Activated CD8-positive, alpha-beta T cell treated with anti-CD3 and anti-CD28 coated beads for 36 hours (primary cell): ENCODE results near the gene PSME3IP1. TPM values are rescaled to one million over a fixed set of nuclear protein-coding genes. Genes with fewer than 3 reads are reported as not detected.

ENCODE experiments used
- ATAC-seq: fragments of 200-7000 bp; cut with Tn5 transposase; one replicate; pipeline ENCODE4 v1.10.0; 2021; ENCODE audit warnings: mild to moderate bottlenecking, moderate library complexity
- CTCF ChIA-PET: fragments of 350-600 bp; sonication (Branson Sonifier 250); formaldehyde crosslinking; loops from one replicate; lab custom pipeline; 2021; ENCODE audit warnings: antibody characterized with exemption; lab: Charles Lee
- POLR2A ChIA-PET: fragments of 350-600 bp; sonication (Branson Sonifier 250); formaldehyde crosslinking; loops from one replicate; lab custom pipeline; 2021; ENCODE audit warnings: antibody characterized with exemption; lab: Charles Lee
- DNase-seq: peaks from one replicate; pipeline ENCODE4 v3.0.0-alpha.2; 2020
- H3K27ac Mint-ChIP-seq: one replicate; pipeline ENCODE4 v1.8.0; 2021; ENCODE audit warnings: mild to moderate bottlenecking, mixed read lengths
- H3K27me3 Mint-ChIP-seq: one replicate; pipeline ENCODE4 v1.8.0; 2021; ENCODE audit warnings: mixed read lengths
- H3K36me3 Mint-ChIP-seq: one replicate; pipeline ENCODE4 v1.8.0; 2021; ENCODE audit warnings: low read depth, mixed read lengths
- H3K4me1 Mint-ChIP-seq: one replicate; pipeline ENCODE4 v1.8.0; 2021; ENCODE audit warnings: low read depth, mixed read lengths
- H3K4me3 Mint-ChIP-seq: one replicate; pipeline ENCODE4 v1.8.0; 2021; ENCODE audit warnings: mild to moderate bottlenecking, moderate library complexity, mixed read lengths
- H3K9me3 Mint-ChIP-seq: one replicate; pipeline ENCODE4 v1.8.0; 2021; ENCODE audit warnings: mixed read lengths
- intact Hi-C: fragments of 100-400 bp; cut with micrococcal nuclease; formaldehyde crosslinking; loops from one replicate; pipeline ENCODE4 v1.10.0; 2022
- total RNA-seq, 2 experiments: library from RNA; stranded (reverse); gene quantifications; one replicate each; pipeline ENCODE4 v1.2.3, GENCODE V29; 2021
- TF ChIP-seq, protein P1 (sequence below): fragments of 200-600 bp; IDR thresholded peaks from one replicate; pipeline ENCODE4 v1.8.0; 2022; ENCODE audit warnings: antibody characterized with exemption, mild to moderate bottlenecking

PSME3IP1 gene
- total RNA-seq, 2 experiments from 2014 or later, result 101 to 103 TPM

DNA sequence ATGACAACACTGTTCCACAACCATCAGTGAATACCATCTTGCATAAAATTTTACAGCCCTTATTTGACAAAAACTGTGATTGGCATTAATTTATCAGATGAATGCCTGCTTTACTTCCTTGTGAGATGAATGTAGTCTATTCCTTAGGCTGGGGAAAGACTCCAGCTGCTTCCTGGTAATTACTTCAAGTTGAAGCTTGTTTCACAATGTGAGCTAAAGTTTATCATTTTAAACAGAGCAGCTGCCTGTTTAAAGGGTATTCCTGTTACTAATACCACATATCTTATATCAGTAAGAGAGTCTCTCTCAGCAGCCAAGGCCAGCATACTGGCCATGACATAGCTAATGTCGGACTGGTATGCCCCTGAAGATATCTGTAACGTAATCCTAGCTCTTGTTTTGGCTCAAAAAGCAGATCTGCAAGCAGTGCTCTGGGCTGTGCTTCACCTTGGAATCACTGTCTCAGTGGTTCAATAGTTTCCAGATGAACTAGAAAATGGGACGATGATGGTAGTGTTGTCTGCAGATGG lies 46.0 kb upstream of the PSME3IP1 start:
- Mint-ChIP-seq H3K27me3 (no peaks in the 10 kb centered on the region), H3K4me3 (no peak overlapping the region), H3K36me3 (peaks cover 43% of the 10 kb centered on the region), H3K4me1 (peaks cover 6% of the 10 kb centered on the region), H3K27ac (no peak overlapping the region), H3K9me3 (no peaks in the 10 kb centered on the region)
- no peak for DNase-seq
- ChIA-PET POLR2A (no interaction called here), CTCF (interaction anchor here (0.8 kb wide), 1 partner anchor 17 kb away, joined by 3 read pairs; no protein-coding TSS in a partner anchor)
- ATAC-seq, result no peak
- intact Hi-C loops, result no loop called here
- TF ChIP-seq, protein P1, sequence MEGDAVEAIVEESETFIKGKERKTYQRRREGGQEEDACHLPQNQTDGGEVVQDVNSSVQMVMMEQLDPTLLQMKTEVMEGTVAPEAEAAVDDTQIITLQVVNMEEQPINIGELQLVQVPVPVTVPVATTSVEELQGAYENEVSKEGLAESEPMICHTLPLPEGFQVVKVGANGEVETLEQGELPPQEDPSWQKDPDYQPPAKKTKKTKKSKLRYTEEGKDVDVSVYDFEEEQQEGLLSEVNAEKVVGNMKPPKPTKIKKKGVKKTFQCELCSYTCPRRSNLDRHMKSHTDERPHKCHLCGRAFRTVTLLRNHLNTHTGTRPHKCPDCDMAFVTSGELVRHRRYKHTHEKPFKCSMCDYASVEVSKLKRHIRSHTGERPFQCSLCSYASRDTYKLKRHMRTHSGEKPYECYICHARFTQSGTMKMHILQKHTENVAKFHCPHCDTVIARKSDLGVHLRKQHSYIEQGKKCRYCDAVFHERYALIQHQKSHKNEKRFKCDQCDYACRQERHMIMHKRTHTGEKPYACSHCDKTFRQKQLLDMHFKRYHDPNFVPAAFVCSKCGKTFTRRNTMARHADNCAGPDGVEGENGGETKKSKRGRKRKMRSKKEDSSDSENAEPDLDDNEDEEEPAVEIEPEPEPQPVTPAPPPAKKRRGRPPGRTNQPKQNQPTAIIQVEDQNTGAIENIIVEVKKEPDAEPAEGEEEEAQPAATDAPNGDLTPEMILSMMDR, result no peak

DNA sequence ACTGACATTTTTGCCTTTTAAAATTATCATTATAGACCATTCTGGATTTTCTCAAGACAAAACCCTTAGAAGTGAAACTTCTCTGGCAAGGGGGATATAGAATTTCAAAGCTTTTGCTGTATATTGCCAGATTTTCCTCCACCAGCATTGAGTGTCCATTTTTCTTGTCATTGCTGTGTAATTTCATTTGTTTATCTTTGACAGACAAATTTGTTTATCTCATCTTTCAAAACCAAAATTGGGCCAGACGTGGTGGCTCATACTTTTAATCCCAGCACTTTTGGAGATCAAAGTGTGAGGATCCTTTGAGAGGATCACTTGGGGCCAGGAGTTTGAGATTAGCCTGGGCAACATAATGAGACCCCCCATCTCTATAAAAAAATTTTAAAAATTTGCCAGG lies 43.2 kb upstream of the PSME3IP1 start:
- Mint-ChIP-seq H3K4me3 (no peak overlapping the region), H3K36me3 (peaks cover 28% of the 10 kb centered on the region), H3K9me3 (no peaks in the 10 kb centered on the region), H3K27ac (no peak overlapping the region), H3K4me1 (no peaks in the 10 kb centered on the region), H3K27me3 (no peaks in the 10 kb centered on the region)
- POLR2A ChIA-PET, result interaction anchor here (0.6 to 1.2 kb wide), 2 partner anchors 10 to 80 kb away, joined by 3 to 4 read pairs; no protein-coding TSS in a partner anchor
- no peak for ATAC-seq
- TF ChIP-seq, protein P1, result no peak
- DNase-seq, result no peak
- intact Hi-C loops, result no loop called here
- CTCF ChIA-PET, result no interaction called here

DNA sequence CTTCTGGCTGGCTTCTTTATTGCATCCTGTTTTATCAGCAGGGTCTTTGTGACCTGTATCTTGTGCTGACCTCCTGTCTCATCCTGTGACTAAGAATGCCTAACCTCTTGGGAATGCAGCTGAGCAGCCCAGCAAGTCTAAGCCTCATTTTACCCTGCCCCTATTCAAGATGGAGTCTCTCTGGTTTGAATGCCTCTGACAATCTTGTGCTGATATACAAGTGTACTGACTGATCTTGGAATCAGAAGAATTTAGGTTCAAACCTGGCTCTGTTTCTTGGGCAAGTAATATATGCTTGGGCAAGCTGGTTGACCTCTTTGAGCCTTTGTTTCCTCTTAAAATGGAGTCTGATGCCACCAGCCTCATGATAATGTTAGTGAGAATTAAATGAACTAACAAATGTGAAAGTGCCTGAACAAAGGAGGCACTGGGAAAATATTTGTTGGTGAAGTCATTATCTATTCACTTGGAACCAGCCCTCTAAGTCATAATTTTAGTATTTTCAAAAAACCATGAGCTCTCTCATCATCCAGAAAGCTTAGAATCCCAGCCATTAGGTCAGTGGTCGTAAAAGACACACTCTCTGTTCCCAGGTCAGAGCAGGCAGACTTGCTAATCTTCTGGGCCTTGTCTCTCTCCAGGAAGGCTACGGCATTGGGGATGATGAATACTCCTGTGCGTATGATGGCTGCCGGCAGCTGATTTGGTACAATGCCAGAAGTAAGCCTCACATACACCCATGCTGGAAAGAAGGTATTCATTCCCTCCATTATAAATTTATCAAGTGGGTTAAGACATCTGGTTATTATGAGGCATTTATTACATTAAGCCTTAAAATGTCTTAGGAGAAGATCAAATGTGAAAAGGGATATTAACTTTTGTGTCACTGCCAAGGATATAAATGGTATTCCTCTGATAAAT lies 41.1 kb upstream of the PSME3IP1 start:
- H3K4me1 Mint-ChIP-seq, result no peaks in the 10 kb centered on the region
- H3K9me3 Mint-ChIP-seq, result no peaks in the 10 kb centered on the region
- CTCF ChIA-PET, result no interaction called here

DNA sequence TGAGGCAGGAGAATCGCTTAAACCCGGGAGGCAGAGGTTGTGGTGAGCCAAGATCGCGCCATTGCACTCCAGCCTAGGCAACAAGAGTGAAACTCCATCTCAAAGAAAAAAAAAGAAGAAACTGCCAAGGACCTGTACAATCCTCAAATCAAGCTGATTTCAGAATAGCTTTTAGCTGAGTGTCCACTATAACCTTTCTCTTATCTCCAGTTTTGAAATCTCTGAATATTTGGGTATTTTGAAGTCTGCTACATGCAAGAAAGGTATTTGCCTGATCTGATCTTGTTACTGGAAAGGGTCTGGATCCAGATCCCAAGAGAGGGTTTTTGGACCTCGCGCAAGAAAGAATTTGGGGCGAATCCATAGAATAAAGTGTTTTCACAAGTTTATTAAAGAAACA lies 40.1 kb upstream of the PSME3IP1 start:
- peaks cover 31% of the 10 kb centered on the region for H3K36me3 Mint-ChIP-seq
- POLR2A ChIA-PET, result no interaction called here

More for the DNA sequence above, 41.1 kb upstream of the PSME3IP1 start:
- TF ChIP-seq, protein P1, result no peak
- intact Hi-C loops, result no loop called here
- no peak overlapping the region for H3K27ac Mint-ChIP-seq
- H3K4me3 Mint-ChIP-seq, result no peak overlapping the region
- peaks cover 28% of the 10 kb centered on the region for H3K36me3 Mint-ChIP-seq
- no peak for ATAC-seq
- DNase-seq, result no peak
- H3K27me3 Mint-ChIP-seq, result no peaks in the 10 kb centered on the region
- POLR2A ChIA-PET, result no interaction called here

More for the DNA sequence above, 40.1 kb upstream of the PSME3IP1 start:
- intact Hi-C loops, result no loop called here
- no peak overlapping the region for H3K27ac Mint-ChIP-seq
- no peak overlapping the region for H3K4me3 Mint-ChIP-seq
- no peaks in the 10 kb centered on the region for H3K9me3 Mint-ChIP-seq
- TF ChIP-seq, protein P1, result no peak
- no peaks in the 10 kb centered on the region for H3K4me1 Mint-ChIP-seq
- no peaks in the 10 kb centered on the region for H3K27me3 Mint-ChIP-seq
- ATAC-seq (no peak), DNase-seq (no peak)
- CTCF ChIA-PET, result no interaction called here
